BE2C (cell line): ENCODE results near the gene SLC26A2.

Experiments
- DNase-seq: peaks from one replicate; pipeline ENCODE4 v3.0.0-alpha.2; 2020
- H3K27me3 ChIP-seq: fragments of 250-450 bp; sonication (Bioruptor Pico); 2 replicates; pipeline ENCODE4 v1.5.1; 2020; ENCODE audit warnings: mild to moderate bottlenecking
- H3K36me3 ChIP-seq: fragments of 250-450 bp; sonication (Bioruptor Pico); 2 replicates; pipeline ENCODE4 v1.5.1; 2020; ENCODE audit warnings: mild to moderate bottlenecking
- H3K4me1 ChIP-seq: fragments of 250-450 bp; sonication (Bioruptor Pico); 2 replicates; pipeline ENCODE4 v1.5.1; 2020
- H3K4me3 ChIP-seq: 2 replicates; pipeline ENCODE4 v1.5.1; 2011; ENCODE audit warnings: low read depth, low read length
- H3K9me3 ChIP-seq: fragments of 250-450 bp; sonication (Bioruptor Pico); 2 replicates; pipeline ENCODE4 v1.5.1; 2020
- TF ChIP-seq, protein P1 (sequence below): IDR thresholded peaks from 2 replicates; pipeline ENCODE4 v1.5.1; 2012; ENCODE audit warnings: mild to moderate bottlenecking, low read depth, low read length

The SLC26A2 gene

DNA sequence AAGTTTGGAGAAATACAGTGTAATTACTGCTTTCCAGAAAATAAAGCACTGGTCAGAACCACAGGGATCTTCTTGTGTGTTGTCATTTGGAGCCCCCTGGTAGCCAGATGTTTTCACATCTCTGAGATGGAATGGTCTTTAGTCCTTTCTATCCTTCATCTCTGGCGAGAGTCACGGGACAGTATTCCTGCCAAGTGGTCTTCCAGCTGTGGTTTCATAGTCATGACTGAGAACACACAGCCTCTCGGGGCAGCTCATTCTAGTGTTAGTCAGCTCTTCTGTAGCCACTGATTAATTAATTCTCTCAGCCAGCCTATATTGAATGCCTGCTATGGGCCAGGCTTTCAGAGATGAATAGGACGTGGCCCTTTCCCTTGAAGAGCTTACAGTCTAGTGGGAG is 74.1 kb downstream of the SLC26A2 start:
- TF ChIP-seq, protein P1, sequence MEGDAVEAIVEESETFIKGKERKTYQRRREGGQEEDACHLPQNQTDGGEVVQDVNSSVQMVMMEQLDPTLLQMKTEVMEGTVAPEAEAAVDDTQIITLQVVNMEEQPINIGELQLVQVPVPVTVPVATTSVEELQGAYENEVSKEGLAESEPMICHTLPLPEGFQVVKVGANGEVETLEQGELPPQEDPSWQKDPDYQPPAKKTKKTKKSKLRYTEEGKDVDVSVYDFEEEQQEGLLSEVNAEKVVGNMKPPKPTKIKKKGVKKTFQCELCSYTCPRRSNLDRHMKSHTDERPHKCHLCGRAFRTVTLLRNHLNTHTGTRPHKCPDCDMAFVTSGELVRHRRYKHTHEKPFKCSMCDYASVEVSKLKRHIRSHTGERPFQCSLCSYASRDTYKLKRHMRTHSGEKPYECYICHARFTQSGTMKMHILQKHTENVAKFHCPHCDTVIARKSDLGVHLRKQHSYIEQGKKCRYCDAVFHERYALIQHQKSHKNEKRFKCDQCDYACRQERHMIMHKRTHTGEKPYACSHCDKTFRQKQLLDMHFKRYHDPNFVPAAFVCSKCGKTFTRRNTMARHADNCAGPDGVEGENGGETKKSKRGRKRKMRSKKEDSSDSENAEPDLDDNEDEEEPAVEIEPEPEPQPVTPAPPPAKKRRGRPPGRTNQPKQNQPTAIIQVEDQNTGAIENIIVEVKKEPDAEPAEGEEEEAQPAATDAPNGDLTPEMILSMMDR, result no peak
- no peaks in the 10 kb centered on the region for H3K4me1 ChIP-seq
- no peak for DNase-seq
- no peak overlapping the region for H3K4me3 ChIP-seq
- peaks cover 74% of the 10 kb centered on the region for H3K36me3 ChIP-seq
- H3K9me3 ChIP-seq, result no peaks in the 10 kb centered on the region
- H3K27me3 ChIP-seq, result no peaks in the 10 kb centered on the region

DNA sequence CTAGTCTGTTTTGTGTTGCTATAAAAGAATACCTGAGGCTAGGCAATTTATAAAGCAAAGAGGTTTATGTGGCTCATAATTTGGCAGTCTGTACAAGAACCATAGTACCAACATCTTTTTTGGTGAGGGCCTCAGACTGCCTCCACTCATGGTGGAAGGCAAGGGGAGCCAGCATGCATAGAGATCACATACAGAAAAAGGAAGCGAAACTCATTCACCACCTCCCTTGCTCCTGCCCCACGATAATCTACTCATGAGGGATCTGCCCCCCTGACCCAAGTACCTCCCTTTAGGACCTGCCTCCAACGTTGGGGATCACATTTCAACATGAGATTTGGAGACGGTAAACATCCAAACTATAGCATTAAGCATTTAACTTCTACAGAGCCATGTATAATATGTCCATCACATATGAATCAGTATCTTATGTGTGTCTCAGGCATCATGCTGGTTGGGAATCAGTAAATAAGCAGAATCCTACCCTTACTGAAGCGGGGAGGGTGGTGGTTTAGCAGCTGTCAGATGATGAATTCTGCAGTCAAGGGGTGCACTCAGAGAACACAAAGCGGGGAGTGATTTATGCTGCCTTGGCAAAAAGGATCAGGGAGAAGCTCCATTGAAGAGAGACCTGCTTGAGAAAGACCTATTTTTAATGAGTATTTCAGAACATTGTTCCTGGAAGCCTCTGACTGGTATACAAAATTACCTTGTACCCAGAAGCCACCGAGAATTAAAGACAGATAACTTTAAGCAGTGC is 74.8 kb downstream of the SLC26A2 start:
- H3K4me1 ChIP-seq, result no peaks in the 10 kb centered on the region
- no peak overlapping the region for H3K4me3 ChIP-seq
- no peaks in the 10 kb centered on the region for H3K9me3 ChIP-seq
- no peaks in the 10 kb centered on the region for H3K27me3 ChIP-seq
- no peak for DNase-seq
- TF ChIP-seq, protein P1, result no peak
- H3K36me3 ChIP-seq, result peaks cover 74% of the 10 kb centered on the region

DNA sequence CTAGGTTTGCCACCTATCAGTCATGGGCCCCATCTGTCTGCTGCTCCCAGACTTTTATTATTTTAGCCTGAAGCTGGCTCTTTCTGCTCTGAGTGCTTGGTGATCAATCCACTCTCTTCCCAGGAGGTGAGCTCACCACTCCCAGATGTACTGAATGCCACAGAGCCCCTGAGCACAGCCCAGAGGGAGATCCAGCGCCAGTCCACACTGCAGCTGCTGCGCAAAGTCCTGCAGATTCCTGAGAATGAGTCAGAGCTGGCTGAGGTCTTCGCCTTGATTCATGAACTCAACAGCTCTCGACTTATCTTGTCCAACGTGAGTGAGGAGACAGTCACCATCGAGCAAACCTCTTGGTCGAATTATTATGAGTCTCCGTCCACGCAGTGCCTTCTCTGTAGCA is 76.0 kb downstream of the SLC26A2 start:
- no peak for DNase-seq
- TF ChIP-seq, protein P1, result no peak
- Histone ChIP-seq H3K9me3 (no peaks in the 10 kb centered on the region), H3K27me3 (no peaks in the 10 kb centered on the region), H3K36me3 (peaks cover 74% of the 10 kb centered on the region), H3K4me3 (no peak overlapping the region), H3K4me1 (no peaks in the 10 kb centered on the region)
